Transverse colon (tissue), 4 donors: Measurements from ENCODE around the gene GCFC2. TPM values are rescaled to one million over a fixed set of nuclear protein-coding genes. Genes with fewer than 3 reads are reported as not detected.

ENCODE experiments used
- DNase-seq: peaks from one replicate; pipeline ENCODE4 v3.0.0-alpha.2; 2019
- H3K27ac ChIP-seq, 4 donors: fragments of 200-600 bp; sonication (generic); 2 replicates each; pipeline ENCODE4 v1.5.1; 2016 to 2018; ENCODE audit warnings: inconsistent platforms in 4 of 4
- H3K27me3 ChIP-seq: fragments of 200-600 bp; sonication (generic); 2 replicates; pipeline ENCODE4 v1.5.1; 2017; ENCODE audit warnings: inconsistent platforms
- H3K36me3 ChIP-seq, 4 donors: fragments of 200-600 bp; sonication (generic); 2 replicates each; pipeline ENCODE4 v1.5.1; 2017 to 2019; ENCODE audit warnings: inconsistent platforms in 4 of 4
- H3K4me1 ChIP-seq, 4 donors: fragments of 200-600 bp; sonication (generic); 2 replicates each; pipeline ENCODE4 v1.5.1; 2017 to 2020; ENCODE audit warnings: inconsistent platforms in 4 of 4
- H3K4me3 ChIP-seq, 4 donors: fragments of 200-600 bp; sonication (generic); 1 replicate in 1 of 4; 2 replicates in 3 of 4; pipeline versions ENCODE4 v1.5.1 to v1.6.1; 2017 to 2019; ENCODE audit warnings: inconsistent platforms in 4 of 4
- H3K9me3 ChIP-seq, 2 donors: fragments of 200-600 bp; sonication (generic); 2 replicates each; pipeline ENCODE4 v1.5.1; 2017 to 2019; ENCODE audit warnings: inconsistent platforms in 2 of 2
- CTCF ChIP-seq, 5 experiments: fragments of 200-600 bp in 3 of 5; fragments of 450-650 bp in 2 of 5; sonication (generic) in 3 of 5; IDR thresholded peaks; 1 replicate in 2 of 5; 2 replicates in 3 of 5; pipeline ENCODE4 v1.5.1; 2016 to 2017; ENCODE audit warnings: antibody characterized with exemption in 5 of 5, inconsistent platforms in 3 of 5, mild to moderate bottlenecking in 2 of 5, moderate library complexity in 1 of 5
- EP300 ChIP-seq: sonication (generic); formaldehyde crosslinking; IDR thresholded peaks from one replicate; pipeline ENCODE4 v1.6.1; 2017; ENCODE audit warnings: antibody characterized with exemption, low read depth
- POLR2A ChIP-seq: fragments of 450-650 bp; IDR thresholded peaks from one replicate; pipeline ENCODE4 v1.6.1; 2016; ENCODE audit warnings: antibody characterized with exemption, mild to moderate bottlenecking, moderate library complexity
- POLR2AphosphoS5 ChIP-seq, 3 donors: sonication (generic); formaldehyde crosslinking; IDR thresholded peaks; one replicate each; pipeline ENCODE4 v1.6.1; 2016; ENCODE audit warnings: antibody characterized with exemption in 3 of 3
- WGBS, 2 donors: methylation state at CpG; one replicate each; pipeline ENCODE4 v1.1.5; 2018; ENCODE audit warnings: low coverage in 1 of 2; 5-methylcytosine and 5-hydroxymethylcytosine counted together
- in situ Hi-C, 4 donors: fragments of 200-750 bp; cut with MboI; loops; one replicate each; pipeline versions ENCODE4 v1.15.0 to v1.15.1; 2017; ENCODE audit warnings: low sequenced_read_pairs in 3 of 4, low pct_ligation_motif_present in 1 of 4, low pct_unique_long_range_greater_than_20kb in 1 of 4
- intact Hi-C: fragments of 100-400 bp; cut with DNase I; formaldehyde crosslinking; loops from one replicate; pipeline ENCODE4 v1.15.1; 2023; ENCODE audit warnings: low total_unique reads
- total RNA-seq, 4 donors: library from RNA; depleted of rRNA; stranded (reverse); fragments of >200 nt; gene quantifications; one replicate each; pipeline ENCODE4 v1.1.0, GENCODE V29; 2016

GCFC2 gene
- total RNA-seq, 4 donors from 2014 or later: 18.2 to 43.2 (median 27.3) TPM

GRCh38 chr2:75654012-75654411, 56.7 kb downstream of the GCFC2 start:
- intact Hi-C loops: no loop called here
- H3K4me3 ChIP-seq: no peak overlapping the region
- DNase-seq: no peak
- TF ChIP-seq POLR2AphosphoS5 (IDR thresholded peaks at IDR 0.05) (no peak), POLR2A (no peak), EP300 (no peak), CTCF (IDR thresholded peaks at IDR 0.05) (no peak)
- peaks cover 0 to 1% (median 0%) of the 10 kb centered on the region in 4 donors for H3K4me1 ChIP-seq
- WGBS, 2 donors: 94 to 98% methylated on average over 2 of the region's 2 CpGs
- in situ Hi-C loops: no loop called here
- peaks cover 0 to 55% (median 18%) of the 10 kb centered on the region in 4 donors for H3K36me3 ChIP-seq
- no peaks in the 10 kb centered on the region for H3K27me3 ChIP-seq
- H3K27ac ChIP-seq: no peak overlapping the region
- no peaks in the 10 kb centered on the region for H3K9me3 ChIP-seq

GRCh38 chr2:75647771-75648170, 62.9 kb downstream of the GCFC2 start:
- no peaks in the 10 kb centered on the region for H3K27me3 ChIP-seq
- H3K36me3 ChIP-seq: peaks cover 0 to 15% (median 4%) of the 10 kb centered on the region in 4 donors
- DNase-seq: no peak
- peak overlapping the region in 3 of 4 donors; percentile 80 to 92 (median 86) for H3K4me3 ChIP-seq
- in situ Hi-C loops (no loop called here), intact Hi-C loops (no loop called here)
- peaks cover 5 to 19% (median 12%) of the 10 kb centered on the region in 4 donors for H3K4me1 ChIP-seq
- TF ChIP-seq CTCF (IDR thresholded peaks at IDR 0.05) (peak in 1 of 5 experiments; percentile 19), EP300 (no peak)
- H3K9me3 ChIP-seq: no peaks in the 10 kb centered on the region
- 68 to 75% methylated on average over 3 of the region's 3 CpGs for WGBS, 2 donors
- peak overlapping the region in 1 of 4 donors; percentile 82 for H3K27ac ChIP-seq

DNA sequence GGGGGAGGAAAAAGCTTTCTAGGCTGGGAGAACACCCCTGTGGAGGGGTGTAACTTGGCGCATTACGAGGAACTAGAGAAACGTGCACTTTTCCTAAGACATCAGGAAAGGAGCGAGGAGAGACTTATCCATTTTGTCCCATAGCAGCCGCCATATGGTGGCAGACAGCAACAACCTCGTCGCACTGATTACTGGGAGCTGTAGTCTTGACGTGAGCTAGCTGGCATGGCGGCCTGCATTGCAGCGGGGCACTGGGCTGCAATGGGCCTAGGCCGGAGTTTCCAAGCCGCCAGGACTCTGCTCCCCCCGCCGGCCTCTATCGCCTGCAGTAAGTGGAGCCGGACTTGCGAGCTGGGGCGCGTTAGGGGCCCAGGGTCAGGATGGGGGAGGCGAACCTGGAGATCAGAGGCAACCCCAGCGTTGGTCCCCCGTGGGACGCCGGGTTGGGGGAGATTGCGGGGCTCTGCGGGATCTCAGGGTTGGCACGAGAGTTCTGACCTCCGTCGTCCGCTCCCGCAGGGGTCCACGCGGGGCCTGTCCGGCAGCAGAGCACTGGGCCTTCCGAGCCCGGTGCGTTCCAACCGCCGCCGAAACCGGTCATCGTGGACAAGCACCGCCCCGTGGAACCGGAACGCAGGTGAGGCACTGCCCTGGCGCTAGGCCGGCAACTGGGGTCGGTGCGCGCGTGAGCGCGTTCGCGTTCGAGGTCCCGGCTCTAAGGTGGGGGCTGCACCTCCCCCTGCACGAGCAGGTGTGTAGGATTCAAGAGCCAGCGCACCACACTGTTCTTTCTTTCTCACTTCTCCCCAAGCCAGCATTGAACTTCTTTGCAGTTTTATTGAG, 63.9 kb downstream of the GCFC2 start, which contains the start of gene MRPL19:
MRPL19 (plus strand) TSS at position 201 of the 843 bp plus-strand sequence; CDS start at position 226, 25 bp downstream.
- TF ChIP-seq EP300 (no peak), POLR2AphosphoS5 (IDR thresholded peaks at IDR 0.05) (peak; percentile 63 to 80 (median 71)), POLR2A (peak; percentile 45), CTCF (IDR thresholded peaks at IDR 0.05) (peak in 2 of 5 experiments; percentile 9 to 24)
- no peaks in the 10 kb centered on the region for H3K27me3 ChIP-seq
- H3K4me1 ChIP-seq: peaks cover 5 to 19% (median 12%) of the 10 kb centered on the region in 4 donors
- 0 to 1% methylated on average over 4 to 45 of the region's 60 CpGs for WGBS, 2 donors
- H3K4me3 ChIP-seq: peak within 1 kb of the TSS; percentile 80 to 92 (median 86)
- DNase-seq: peak; percentile 90
- in situ Hi-C loops: no loop called here
- H3K27ac ChIP-seq: peak within 1 kb of the TSS; percentile 76 to 86 (median 84)
- intact Hi-C loops: no loop called here
- H3K9me3 ChIP-seq: no peaks in the 10 kb centered on the region
- peaks cover 0 to 5% (median 0%) of the 10 kb centered on the region in 4 donors for H3K36me3 ChIP-seq

DNA sequence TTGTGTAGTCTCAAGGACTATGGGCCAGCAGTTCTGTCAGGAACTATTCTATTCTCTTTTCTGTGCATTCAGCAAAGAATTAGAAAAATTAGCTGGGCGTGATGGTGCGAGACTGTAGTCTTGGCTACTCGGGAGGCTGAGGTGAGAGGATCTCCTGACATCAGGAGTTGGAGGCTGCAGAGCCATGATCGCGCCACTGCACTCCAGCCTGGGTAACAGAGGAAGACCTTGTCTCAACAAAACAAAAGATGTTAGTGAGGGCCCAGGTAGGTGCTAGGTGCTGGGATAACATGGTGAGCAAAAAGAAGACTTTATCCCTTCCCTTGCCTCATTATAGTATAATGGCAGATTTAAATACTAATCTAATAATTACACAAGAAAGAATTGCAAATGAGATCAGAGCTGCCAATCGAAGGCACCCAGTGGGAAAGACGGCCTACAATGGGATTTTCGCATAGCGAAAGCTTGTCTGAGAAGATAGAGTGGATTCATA, 64.6 kb downstream of the GCFC2 start:
- H3K36me3 ChIP-seq: no peaks in the 10 kb centered on the region
- no peak for DNase-seq
- no peaks in the 10 kb centered on the region for H3K9me3 ChIP-seq
- intact Hi-C loops (no loop called here), in situ Hi-C loops (no loop called here)
- TF ChIP-seq CTCF (IDR thresholded peaks at IDR 0.05) (no peak), POLR2A (no peak), EP300 (no peak), POLR2AphosphoS5 (IDR thresholded peaks at IDR 0.05) (no peak)
- H3K4me3 ChIP-seq: peak overlapping the region in 3 of 4 donors; percentile 80 to 92 (median 86)
- peak overlapping the region; percentile 76 to 86 (median 84) for H3K27ac ChIP-seq
- no peaks in the 10 kb centered on the region for H3K27me3 ChIP-seq
- peaks cover 5 to 19% (median 12%) of the 10 kb centered on the region in 4 donors for H3K4me1 ChIP-seq
- 78 to 86% methylated on average over 6 to 9 of the region's 9 CpGs for WGBS, 2 donors
